Right renal pelvis (tissue), 4 donors: ENCODE measurements around the gene RASSF1. TPM values are rescaled to one million over a fixed set of nuclear protein-coding genes. Genes with fewer than 3 reads are reported as not detected.

Experiments
- DNase-seq, 4 donors: peaks; one replicate each; pipeline ENCODE4 v3.0.0-alpha.2; 2013; ENCODE audit warnings: low read depth in 4 of 4, low spot score in 3 of 4, missing footprints in 1 of 4
- polyA plus RNA-seq, 4 donors: library from polyadenylated mRNA; unstranded; fragments of 120-200 nt; gene quantifications; one replicate each; pipeline ENCODE4 v1.2.1, GENCODE V29; 2013; ENCODE audit not compliant: insufficient read length in 4 of 4

The RASSF1 gene, protein sequence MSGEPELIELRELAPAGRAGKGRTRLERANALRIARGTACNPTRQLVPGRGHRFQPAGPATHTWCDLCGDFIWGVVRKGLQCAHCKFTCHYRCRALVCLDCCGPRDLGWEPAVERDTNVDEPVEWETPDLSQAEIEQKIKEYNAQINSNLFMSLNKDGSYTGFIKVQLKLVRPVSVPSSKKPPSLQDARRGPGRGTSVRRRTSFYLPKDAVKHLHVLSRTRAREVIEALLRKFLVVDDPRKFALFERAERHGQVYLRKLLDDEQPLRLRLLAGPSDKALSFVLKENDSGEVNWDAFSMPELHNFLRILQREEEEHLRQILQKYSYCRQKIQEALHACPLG
- 10 to 100 TPM; 17.5 to 22.8 (median 17.8) TPM for polyA plus RNA-seq

DNA sequence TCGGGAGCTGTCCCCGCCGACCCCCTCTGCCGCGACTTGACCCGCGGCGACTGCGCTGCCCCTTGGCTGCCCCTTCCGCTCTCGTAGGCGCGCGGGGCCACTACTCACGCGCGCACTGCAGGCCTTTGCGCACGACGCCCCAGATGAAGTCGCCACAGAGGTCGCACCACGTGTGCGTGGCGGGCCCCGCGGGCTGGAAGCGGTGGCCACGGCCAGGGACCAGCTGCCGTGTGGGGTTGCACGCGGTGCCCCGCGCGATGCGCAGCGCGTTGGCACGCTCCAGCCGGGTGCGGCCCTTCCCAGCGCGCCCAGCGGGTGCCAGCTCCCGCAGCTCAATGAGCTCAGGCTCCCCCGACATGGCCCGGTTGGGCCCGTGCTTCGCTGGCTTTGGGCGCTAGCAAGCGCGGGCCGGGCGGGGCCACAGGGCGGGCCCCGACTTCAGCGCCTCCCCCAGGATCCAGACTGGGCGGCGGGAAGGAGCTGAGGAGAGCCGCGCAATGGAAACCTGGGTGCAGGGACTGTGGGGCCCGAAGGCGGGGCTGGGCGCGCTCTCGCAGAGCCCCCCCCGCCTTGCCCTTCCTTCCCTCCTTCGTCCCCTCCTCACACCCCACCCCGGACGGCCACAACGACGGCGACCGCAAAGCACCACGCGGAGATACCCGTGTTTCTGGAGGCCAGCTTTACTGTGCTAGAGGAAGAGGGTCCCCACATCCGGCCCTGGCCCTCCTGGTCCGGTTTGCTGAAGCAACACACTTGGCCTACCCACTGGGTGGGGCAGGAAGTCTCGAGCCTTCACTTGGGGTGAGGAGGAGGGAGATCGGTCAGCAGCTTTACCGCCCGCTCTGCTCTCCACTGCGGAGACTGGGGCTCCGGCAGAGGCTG lies at the start of gene RASSF1:
Gene RASSF1, minus strand, starts transcription at position 389 of the 882 bp plus-strand sequence. Its CDS starts 31 bp downstream, at position 358.
- no peak for DNase-seq

DNA sequence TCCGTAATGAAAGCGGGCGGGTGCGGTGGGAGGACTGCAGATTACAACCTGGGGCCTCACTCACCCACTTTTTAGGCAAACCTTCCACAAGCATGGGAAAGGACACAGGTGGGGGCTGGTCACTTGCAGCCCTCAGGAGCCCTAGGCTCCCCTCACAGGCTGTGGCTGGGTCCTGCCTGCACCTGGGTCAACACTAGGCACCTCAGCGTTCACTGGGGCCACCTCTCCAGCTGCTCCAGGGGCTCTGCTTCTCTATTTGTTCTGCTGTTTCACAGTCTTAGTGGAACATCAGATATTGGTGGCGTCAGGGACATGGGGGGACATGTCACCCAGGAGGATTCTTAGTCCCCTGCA lies 48.8 kb upstream of the RASSF1 start:
- DNase-seq = no peak

DNA sequence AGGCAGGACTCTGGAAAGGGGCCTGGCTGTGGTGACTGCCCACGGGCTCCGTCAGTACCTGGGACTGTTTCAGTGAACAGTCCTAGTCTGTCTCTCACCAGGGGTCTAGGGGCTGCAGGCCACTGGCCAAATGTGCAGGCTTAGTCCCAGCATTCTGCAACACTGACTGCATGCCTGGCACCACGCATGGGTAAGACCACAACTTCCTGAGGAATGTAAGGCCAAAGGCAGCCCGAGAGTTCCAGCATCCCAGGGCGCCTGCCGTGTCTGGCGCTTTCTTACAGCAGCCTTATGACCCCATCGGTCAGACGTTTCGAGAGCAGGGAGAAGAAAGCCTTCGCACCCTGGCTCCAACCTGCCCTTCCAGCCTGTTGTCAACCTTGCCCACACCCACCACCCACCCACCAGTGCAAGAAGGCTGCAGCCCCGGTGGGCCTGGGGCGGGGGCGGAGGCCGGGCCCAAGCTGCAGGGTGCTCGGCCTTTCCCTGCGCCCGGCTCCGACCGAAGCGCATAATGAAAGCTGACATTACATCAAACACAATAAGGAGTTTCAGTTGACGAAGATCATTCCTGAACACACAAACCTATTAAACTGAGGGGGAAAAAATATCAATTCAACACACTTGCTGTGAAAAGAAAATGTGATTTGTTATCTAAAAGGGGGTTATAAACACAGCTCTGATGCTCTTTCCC lies 48.2 kb upstream of the RASSF1 start:
- DNase-seq = no peak

DNA sequence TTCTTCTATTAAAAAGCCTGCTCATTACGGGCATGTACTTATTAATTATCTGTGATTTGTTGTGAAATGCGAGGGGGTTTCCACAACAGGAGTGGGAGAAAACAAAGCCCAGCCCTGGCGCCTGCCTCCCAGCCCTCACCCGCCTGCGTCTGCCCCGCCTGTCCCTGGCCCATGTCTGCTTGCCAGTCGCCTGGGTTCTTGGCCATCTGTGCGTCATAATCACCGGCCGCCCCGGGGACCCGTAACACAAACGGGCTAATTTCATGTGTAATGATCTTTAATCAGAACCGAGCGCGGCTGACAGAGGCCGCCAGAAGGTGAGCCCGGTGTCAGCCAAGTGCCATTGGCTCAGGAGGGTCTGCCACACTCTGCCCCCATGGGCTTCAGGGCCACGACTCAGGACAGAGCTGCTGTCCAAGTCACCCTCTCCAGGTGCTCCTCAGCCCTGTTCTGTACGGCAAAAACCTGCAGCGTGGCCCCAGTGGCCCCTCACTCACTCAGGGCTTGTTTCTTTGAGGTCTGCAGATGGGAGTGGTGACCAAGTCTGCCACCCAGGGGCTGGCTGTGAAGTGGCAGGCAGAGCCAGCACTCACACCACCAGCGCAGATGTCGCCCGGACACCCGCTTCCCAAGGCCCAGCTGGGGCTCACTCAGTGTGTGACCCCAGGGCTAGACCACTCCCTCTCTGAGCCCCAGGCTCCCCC lies 47.5 kb upstream of the RASSF1 start:
- no peak for DNase-seq

DNA sequence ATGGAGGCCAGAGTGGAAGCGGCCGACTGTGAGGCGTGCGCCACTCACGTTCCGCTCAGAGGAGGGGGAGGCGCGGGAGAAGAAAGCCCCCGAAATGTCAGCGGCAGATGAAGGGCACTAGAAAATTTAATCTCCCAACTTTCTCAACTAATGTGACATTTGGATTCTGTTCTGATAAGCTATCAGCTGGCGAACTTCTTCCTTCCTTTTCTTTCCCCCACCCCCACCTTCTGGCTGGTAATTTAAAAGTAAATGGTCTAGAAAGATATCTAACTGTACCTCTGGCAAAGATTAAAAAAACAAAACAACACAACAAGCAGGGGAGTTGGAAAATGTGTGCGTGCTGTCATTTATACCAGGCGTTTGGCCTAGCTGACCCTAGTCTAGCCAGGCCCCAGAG lies 45.1 kb upstream of the RASSF1 start:
- no peak for DNase-seq

DNA sequence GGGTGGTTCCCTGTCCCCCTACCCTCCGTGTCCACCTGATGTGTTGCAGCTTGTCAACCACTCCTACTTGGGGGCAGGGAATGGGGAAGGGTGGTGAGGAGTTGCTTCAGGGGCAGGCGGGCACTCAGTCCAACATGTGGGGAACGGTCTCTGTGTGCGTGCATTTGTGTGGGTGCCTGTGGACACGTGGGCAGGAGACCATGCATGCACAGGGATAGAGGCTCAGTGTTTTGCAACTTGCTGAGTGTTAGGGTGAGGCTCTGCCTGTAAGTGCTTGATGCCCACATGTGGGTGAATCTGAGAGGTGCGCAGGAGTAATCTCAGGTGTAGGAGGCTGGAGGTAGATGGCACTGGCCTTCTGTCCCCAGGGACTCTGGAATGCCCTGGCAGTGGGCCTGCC lies 43.1 kb upstream of the RASSF1 start:
- DNase-seq = no peak

DNA sequence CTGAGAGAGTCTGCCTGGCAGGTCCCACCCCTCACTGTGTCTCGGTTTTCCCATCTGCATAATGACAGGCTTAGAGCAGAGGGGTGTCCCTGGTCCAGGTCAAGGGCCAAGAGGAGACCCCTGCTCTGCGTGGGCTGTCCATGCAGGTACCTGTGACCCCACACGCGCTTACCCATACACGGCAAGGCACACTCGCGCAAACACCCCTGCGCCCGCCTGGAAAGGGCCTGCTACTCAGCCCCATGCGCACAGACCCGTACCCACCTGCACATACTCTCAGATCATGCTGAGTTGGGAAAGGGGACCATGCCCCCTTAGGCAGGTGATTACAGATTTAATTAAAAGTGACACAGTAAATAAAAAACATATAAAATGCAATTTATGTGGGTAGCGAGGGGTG lies 42.1 kb upstream of the RASSF1 start:
- no peak for DNase-seq

DNA sequence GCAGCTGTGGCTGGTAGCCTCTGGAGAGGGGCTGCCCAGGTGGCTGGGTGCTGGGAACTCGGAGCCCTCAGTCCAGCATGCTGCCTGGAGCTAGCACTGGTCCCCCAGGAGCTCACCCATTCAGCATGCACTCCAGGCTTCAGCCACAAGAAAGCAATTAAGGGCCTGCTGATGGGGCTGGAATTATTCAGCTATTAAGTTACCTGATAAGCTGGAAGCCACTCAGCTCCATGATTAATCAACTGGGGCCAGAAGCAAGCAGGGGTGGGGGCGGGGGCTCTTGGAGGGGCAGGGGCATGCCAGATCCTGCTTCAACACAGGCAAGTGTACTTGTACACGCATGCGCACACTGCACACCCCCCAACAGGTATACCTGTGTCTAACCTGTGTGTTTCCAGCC lies 40.7 kb upstream of the RASSF1 start:
- DNase-seq = no peak

DNA sequence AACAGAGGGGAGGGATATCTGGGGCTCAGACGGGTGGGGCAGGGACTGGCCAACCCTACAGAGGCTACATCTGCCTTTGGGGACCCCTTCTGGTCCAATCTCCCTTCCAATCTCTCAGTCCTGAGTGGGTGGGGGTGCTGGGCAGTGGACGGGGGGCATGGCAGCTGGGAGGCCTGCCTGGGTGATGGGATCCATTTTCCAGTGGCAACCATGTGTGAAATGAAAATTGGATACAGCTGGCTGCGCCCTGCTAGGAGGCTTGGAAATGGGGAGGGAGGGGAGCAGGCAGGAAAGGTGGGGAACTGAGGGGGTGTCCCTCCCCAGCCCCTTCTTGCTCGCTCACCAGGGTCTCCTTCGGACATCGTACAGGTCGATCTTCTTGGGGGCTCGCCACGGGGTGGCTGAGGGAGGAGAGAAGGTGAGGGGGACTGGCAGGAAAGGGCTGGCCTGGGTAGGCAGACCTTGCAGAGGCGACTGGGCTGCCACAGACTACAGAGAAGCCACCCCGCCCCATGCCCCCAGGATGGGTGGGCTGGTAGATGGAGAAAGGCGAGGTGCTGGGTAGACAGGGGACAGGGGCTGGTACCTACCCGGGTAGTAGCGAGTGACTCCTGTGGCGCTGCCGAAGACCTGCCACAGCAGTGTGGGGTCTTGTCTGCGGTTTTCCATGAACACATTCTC lies 39.9 kb upstream of the RASSF1 start:
- no peak for DNase-seq

DNA sequence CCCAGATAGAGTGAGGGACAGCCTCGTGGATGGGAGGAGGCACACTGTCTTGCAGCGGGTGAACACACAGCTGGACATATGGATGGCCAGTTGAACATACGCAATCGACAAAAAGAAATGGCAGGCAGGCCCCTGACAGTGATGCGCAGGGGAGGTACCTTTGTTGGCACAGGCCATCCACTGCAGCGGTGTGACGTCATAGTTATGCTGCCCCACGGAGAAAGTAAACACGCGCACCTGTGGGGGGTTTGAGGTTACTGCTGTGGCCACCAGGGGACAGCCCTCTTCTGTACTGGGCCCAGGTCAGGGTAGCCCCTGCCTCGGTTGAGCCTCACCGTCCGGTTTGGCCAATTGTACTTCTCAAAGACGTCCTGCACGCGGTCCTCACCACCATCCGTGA lies 38.1 kb upstream of the RASSF1 start:
- DNase-seq = no peak

DNA sequence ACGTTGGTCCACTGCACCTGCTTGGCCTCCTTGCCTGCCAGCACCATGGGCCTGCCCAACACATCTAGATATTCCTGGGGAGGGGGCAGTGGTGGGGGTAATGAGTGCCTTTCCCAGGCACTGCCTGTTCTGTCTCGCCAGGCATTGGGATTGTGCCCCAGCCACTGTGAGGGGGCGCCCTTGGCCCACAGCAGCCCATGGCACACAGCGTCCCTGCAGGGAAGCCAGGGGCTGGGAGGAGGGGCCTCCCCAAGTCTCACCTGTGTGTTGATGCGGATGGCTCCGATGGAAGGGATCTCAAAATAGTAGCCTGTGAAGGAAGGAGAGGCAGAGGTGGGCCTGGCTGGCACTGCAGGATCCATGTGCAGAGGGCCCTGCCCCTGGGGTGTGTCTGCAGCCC lies 37.4 kb upstream of the RASSF1 start:
- no peak for DNase-seq

DNA sequence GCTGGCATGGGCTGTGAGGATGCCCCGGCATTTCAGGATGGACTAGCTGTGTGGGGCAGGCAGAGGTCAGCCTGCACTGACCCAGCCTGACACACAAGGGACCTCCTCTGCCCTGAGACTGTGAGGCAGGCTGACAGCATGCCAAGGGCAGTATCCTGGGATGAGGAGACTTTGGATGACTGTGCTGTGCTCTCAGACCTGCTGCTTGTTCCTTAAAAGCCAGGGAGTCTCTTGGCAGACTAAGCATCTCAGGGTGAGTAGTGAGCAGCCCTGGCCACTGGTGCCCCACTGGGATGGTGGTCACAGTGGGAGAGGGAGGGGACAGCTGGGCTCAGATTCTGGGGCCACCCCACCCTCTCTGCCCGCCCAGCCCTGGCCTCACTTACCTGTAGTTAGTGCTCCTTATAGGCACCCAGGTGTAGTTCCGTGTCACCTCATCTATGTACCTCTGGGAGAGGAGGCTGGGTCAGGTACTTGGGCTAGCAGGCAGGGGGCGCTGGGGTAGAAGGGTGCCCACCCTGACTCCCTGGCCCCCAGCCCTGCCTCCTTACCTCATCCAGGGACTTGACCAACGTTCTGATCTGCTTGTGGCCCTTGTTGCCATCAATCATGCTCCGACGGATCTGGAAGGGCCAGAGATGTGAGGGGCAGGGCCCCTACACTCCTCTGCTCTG lies 34.8 kb upstream of the RASSF1 start:
- DNase-seq = no peak

DNA sequence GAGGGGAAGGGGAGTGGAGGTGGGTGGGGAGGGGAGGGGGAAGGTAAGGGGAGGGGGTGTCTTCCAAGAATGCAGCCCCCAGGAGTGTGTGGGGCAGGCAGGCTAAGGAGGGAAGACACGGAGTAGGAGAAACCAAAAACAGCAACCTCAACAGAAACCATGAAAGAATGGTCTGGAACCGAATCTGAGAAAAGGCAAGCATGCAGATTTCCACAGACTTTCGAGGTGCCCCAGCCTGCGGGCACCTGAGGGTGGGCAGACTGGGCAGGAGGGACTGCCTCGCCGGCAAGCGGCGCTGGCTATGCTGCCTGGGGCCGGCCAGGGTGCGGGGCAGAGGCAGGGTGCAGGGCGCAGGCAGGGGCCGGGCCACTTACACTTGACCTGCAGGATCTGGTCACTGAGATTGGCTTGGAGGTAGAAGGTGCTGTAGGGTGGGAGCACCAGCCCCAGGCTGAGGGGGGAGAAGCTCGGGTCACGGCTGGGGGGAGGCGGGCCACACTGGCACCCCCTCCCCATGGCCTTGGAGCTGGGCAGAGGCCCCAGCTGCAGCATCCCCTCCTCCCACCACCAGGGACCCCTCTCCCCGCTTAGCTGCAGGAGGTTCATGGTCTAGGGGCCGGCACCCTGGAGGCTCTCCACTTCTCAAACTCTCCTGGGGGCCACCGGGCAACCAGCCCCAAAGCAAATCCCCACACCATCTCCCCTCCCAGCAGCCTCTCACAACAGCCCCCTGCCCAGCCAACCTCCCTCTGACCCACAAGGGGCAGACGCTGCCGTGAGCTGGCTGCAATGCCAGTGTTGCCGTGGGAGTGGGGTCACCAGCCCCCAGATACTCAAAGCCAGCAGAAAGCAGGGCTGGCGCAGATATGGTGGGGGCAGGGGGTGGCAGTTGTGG lies 34.0 kb upstream of the RASSF1 start:
- DNase-seq = no peak

DNA sequence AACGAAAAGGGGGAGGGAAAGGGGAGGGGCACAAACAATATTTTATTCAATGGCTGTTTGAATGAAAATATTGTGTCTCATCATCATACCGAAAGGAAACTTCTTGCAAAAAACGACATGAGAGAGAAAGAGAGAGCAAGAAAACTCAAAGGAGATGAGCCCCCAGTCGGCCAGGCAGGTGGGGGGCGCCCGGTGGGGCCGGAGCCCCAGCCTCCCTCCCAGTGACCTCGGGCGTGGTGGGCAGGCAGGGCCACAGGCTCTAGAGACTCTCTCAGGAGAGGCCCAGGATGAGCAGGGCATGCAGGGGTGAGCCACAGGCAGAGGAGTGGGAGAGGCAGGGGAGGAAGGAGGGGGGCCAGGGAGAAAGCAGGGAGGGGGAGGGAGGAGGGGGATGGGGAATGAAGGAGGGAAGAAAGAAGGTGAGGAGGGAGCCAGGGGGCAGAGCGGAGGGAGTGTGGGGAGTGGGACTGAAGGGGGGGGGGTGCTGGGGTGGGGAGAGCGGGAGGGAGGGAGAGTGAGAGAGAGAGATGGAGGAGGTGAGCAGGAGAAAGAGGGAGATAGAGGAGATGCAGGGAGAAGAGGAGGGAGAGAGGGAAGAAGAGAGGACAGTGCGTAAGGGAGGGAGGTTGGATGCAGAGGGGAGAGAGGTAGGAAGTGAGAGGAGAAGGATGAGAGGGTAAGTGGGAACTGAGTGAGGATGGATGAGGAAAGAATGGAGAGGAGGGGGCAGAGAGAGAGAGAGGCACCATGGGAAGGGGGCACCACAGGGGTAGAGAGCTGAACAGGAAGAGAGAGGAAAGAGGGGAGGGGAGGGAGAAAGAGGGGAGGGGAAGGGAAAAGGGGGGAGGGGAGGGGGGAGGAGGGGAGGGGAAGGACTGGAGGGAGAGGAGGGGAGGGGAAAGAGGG lies 32.8 kb upstream of the RASSF1 start:
- no peak for DNase-seq

DNA sequence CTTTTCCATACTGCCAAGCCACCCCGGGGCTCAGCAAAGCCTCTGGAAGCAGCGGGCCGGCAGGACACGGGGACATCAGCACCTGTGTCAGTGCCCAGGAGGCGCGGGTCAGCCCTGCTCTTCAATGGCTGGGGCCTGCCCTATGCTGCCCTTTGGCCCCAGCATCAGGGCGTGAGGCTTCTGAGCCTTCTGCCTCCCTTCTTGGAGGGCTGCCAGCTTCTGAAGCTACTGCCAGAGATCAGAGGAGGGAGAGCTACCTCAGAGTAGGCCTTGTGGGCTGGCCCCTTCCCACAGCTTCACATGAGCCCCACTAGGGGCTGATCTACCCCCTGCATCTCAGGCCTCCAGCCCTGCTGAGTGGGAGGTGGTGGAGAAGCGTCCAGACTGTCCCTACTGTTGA lies 31.7 kb upstream of the RASSF1 start:
- no peak for DNase-seq

DNA sequence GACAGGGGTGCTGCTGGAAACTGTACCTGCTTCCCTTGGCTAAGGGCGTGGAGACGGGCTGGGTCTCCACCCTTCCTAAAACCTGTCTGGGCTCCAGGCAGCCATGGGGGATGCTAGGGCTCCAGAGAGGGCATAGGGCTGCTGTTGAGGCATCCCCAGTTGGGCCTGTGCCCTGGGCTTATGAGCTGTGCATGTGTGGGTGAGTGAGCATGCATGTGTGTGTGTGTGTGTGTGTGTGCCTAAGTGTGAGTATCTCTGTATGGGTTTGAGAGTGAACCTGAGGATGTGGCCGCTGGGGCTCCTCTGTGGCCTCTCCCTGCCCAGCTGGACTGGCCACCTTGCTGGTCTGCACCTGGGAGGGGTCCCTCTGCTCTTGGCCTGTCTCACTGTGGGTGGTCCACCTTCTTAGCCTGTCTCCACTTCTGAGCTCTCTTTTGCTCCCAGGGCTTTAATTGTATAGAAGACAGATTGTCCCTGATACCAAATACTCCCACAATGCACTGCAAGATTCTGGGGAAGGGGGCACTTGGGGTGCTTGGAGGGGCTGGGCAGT lies 30.6 kb upstream of the RASSF1 start:
- no peak for DNase-seq

DNA sequence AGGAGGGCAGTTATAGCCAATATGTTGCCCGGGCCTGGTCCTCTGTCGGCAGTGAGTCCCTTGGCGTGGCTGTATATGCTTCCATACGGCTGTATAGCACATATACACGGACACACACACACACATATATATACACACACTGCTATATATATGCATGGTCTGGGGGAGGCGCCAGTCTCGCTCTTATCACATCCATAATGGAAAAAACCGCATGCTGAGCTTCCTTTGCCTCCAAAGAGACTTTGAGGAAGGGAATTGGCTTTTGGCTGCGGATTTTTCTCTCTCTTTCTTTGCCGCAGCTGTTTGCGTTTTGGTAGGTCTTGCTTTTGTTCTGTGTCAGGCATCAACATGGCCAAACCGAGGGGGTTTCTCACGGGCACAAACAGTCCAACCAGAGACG lies 30.0 kb upstream of the RASSF1 start:
- no peak for DNase-seq
